ENCODE measurements around the gene NF2. TPM values are rescaled to one million over a fixed set of nuclear protein-coding genes. Genes with fewer than 3 reads are reported as not detected.
"Not testable (repeated sequence)": the region's sequence is repeated elsewhere in the genome, so short reads cannot be mapped to it uniquely, and the experiment has no call there.

The NF2 gene
- polyA plus RNA-seq, 3 donors = 7.7 to 15.5 (median 8.4) TPM

- no peak for TF ChIP-seq CTCF (IDR thresholded peaks at IDR 0.05)
- no peaks in the 10 kb centered on the region for H3K36me3 ChIP-seq (replicated peaks in 1 of 2; ENCODE audit: control insufficient read depth in 1 of 2, insufficient read depth in 2 of 2, low read length in 2 of 2)
- H3K9ac ChIP-seq (ENCODE audit: insufficient read depth, low read length, poor library complexity, severe bottlenecking) = no peak overlapping the region
- H3K4me1 ChIP-seq (ENCODE audit: control insufficient read depth in 1 of 2, insufficient read depth in 2 of 2, low read length in 2 of 2) = no peaks in the 10 kb centered on the region
- Mint-ChIP-seq H3K4me3 (no peak overlapping the region), H3K36me3 (no peaks in the 10 kb centered on the region), H3K27ac (peak overlapping the region in 1 of 7 donors; percentile 60), H3K4me1 (peaks cover 3% of the 10 kb centered on the region), H3K9me3 (no peaks in the 10 kb centered on the region), H3K27me3 (ENCODE audit: low read depth in 3 of 3) (peaks cover 0 to 2% (median 1%) of the 10 kb centered on the region in 3 donors)
- no peak overlapping the region for H3K4me2 ChIP-seq (replicated peaks; ENCODE audit: extremely low read depth, low read length, poor library complexity, severe bottlenecking)
- no peaks in the 10 kb centered on the region for H3K9me3 ChIP-seq (replicated peaks in 1 of 2; ENCODE audit: control insufficient read depth in 1 of 2, insufficient read depth in 1 of 2, low read length in 2 of 2)
- intact Hi-C loops (cut with micrococcal nuclease) = no loop called here
- 87% methylated on average over 8 of the region's 9 CpGs for WGBS (ENCODE audit: insufficient coverage)
- H3K27me3 ChIP-seq (ENCODE audit: control insufficient read depth in 2 of 2, insufficient read depth in 2 of 2, low read length in 2 of 2) = no peaks in the 10 kb centered on the region
- no peak overlapping the region for H2AFZ ChIP-seq (ENCODE audit: insufficient read depth, low read depth, low read length, poor library complexity, severe bottlenecking)
- no peaks in the 10 kb centered on the region for H4K20me1 ChIP-seq (ENCODE audit: insufficient read depth, low read length)
- no peak overlapping the region for H3K4me3 ChIP-seq (replicated peaks in 1 of 3; ENCODE audit: low read depth in 2 of 3, low read length in 3 of 3)
- no peak overlapping the region for H3K27ac ChIP-seq (ENCODE audit: low read depth in 1 of 2, low read length in 2 of 2)
- H3K79me2 ChIP-seq (ENCODE audit: insufficient read depth, low read length) = no peaks in the 10 kb centered on the region
- peak in 1 of 3 donors; percentile 71 for DNase-seq
Observed at GRCh38 chr22:29587938-29588699, 15.3 kb upstream of the NF2 start.

- no peaks in the 10 kb centered on the region for H4K20me1 ChIP-seq (ENCODE audit: insufficient read depth, low read length)
- H3K4me2 ChIP-seq (replicated peaks; ENCODE audit: extremely low read depth, low read length, poor library complexity, severe bottlenecking) = no peak overlapping the region
- peaks cover 4 to 14% (median 7%) of the 10 kb centered on the region in 7 donors for H3K9me3 Mint-ChIP-seq
- peaks cover 6 to 7% of the 10 kb centered on the region in 2 donors for H3K4me1 ChIP-seq (ENCODE audit: control insufficient read depth in 1 of 2, insufficient read depth in 2 of 2, low read length in 2 of 2)
- intact Hi-C loops (cut with micrococcal nuclease) = loop anchor here in 1 of 2 donors (10.0 kb wide), 1 partner anchor 491 kb away; the partner anchor contains the start of gene HORMAD2
- no peak overlapping the region for H3K27ac ChIP-seq (ENCODE audit: low read depth in 1 of 2, low read length in 2 of 2)
- H3K4me3 Mint-ChIP-seq = no peak overlapping the region
- no peak overlapping the region for H2AFZ ChIP-seq (ENCODE audit: insufficient read depth, low read depth, low read length, poor library complexity, severe bottlenecking)
- no peaks in the 10 kb centered on the region for H3K36me3 ChIP-seq (replicated peaks in 1 of 2; ENCODE audit: control insufficient read depth in 1 of 2, insufficient read depth in 2 of 2, low read length in 2 of 2)
- DNase-seq = no peak
- H3K9me3 ChIP-seq (replicated peaks in 1 of 2; ENCODE audit: control insufficient read depth in 1 of 2, insufficient read depth in 1 of 2, low read length in 2 of 2) = peaks cover 0 to 11% of the 10 kb centered on the region in 2 donors
- no peak for TF ChIP-seq CTCF (IDR thresholded peaks at IDR 0.05)
- no peak overlapping the region for H3K4me3 ChIP-seq (replicated peaks in 1 of 3; ENCODE audit: low read depth in 2 of 3, low read length in 3 of 3)
- H3K27ac Mint-ChIP-seq = no peak overlapping the region
- peaks cover 0 to 1% (median 0%) of the 10 kb centered on the region in 3 donors for H3K27me3 Mint-ChIP-seq (ENCODE audit: low read depth in 3 of 3)
- H3K9ac ChIP-seq (ENCODE audit: insufficient read depth, low read length, poor library complexity, severe bottlenecking) = no peak overlapping the region
- H3K4me1 Mint-ChIP-seq = peaks cover 9% of the 10 kb centered on the region
- H3K27me3 ChIP-seq (ENCODE audit: control insufficient read depth in 2 of 2, insufficient read depth in 2 of 2, low read length in 2 of 2) = no peaks in the 10 kb centered on the region
- H3K79me2 ChIP-seq (ENCODE audit: insufficient read depth, low read length) = no peaks in the 10 kb centered on the region
- no peaks in the 10 kb centered on the region for H3K36me3 Mint-ChIP-seq
- WGBS (ENCODE audit: insufficient coverage) = 100% methylated on average over 1 of the region's 4 CpGs
Observed at GRCh38 chr22:29593923-29594322, 9.5 kb upstream of the NF2 start.

GRCh38 chr22:29594447-29594846 lies 9.0 kb upstream of the NF2 start:
- not testable (repeated sequence) for H3K9ac ChIP-seq (ENCODE audit: insufficient read depth, low read length, poor library complexity, severe bottlenecking); H3K4me3 ChIP-seq (replicated peaks in 1 of 3; ENCODE audit: low read depth in 2 of 3, low read length in 3 of 3)

More at GRCh38 chr22:29594447-29594846, 9.0 kb upstream of the NF2 start:
- 94% methylated on average over 5 of the region's 6 CpGs for WGBS (ENCODE audit: insufficient coverage)
- H2AFZ ChIP-seq (ENCODE audit: insufficient read depth, low read depth, low read length, poor library complexity, severe bottlenecking); H3K4me1 Mint-ChIP-seq; DNase-seq; H3K27ac Mint-ChIP-seq; H3K79me2 ChIP-seq (ENCODE audit: insufficient read depth, low read length); H3K27me3 Mint-ChIP-seq (ENCODE audit: low read depth in 3 of 3); H3K27ac ChIP-seq (ENCODE audit: low read depth in 1 of 2, low read length in 2 of 2); H3K4me3 Mint-ChIP-seq; H4K20me1 ChIP-seq (ENCODE audit: insufficient read depth, low read length); H3K36me3 Mint-ChIP-seq; H3K4me1 ChIP-seq (ENCODE audit: control insufficient read depth in 1 of 2, insufficient read depth in 2 of 2, low read length in 2 of 2); H3K27me3 ChIP-seq (ENCODE audit: control insufficient read depth in 2 of 2, insufficient read depth in 2 of 2, low read length in 2 of 2); H3K36me3 ChIP-seq (replicated peaks in 1 of 2; ENCODE audit: control insufficient read depth in 1 of 2, insufficient read depth in 2 of 2, low read length in 2 of 2); H3K4me2 ChIP-seq (replicated peaks; ENCODE audit: extremely low read depth, low read length, poor library complexity, severe bottlenecking): not testable (repeated sequence)
- H3K9me3 ChIP-seq (replicated peaks in 1 of 2; ENCODE audit: control insufficient read depth in 1 of 2, insufficient read depth in 1 of 2, low read length in 2 of 2) = peaks cover 0 to 11% of the 10 kb centered on the region in 2 donors
- peaks cover 4 to 15% (median 9%) of the 10 kb centered on the region in 7 donors for H3K9me3 Mint-ChIP-seq
- intact Hi-C loops (cut with micrococcal nuclease) = loop anchor here in 1 of 2 donors (10.0 kb wide), 1 partner anchor 490 kb away; the partner anchor contains the start of gene HORMAD2
